K562 (cell line): ENCODE measurements around the gene BCL2L1. TPM values are rescaled to one million over a fixed set of nuclear protein-coding genes. Genes with fewer than 3 reads are reported as not detected.
A peak's percentile ranks its signal among the peaks of the same experiment; 100 is the strongest.

Experiments
- ADNP ChIP-seq: fragments of 200-800 bp; sonication (Bioruptor generic); IDR thresholded peaks from 2 replicates; pipeline ENCODE4 v1.6.1; 2016; ENCODE audit warnings: missing genetic modification characterization, missing compliant biosample characterization
- CEBPZ ChIP-seq: fragments of 150-350 bp; IDR thresholded peaks from 2 replicates; pipeline ENCODE4 v1.6.1; 2014; ENCODE audit warnings: low read depth, mild to moderate bottlenecking, low read length, borderline replicate concordance
- E2F5 ChIP-seq: sonication (generic); formaldehyde crosslinking; IDR thresholded peaks from 2 replicates; pipeline ENCODE4 v1.8.0; 2022; ENCODE audit warnings: mild to moderate bottlenecking, missing genetic modification reagents
- FOXM1 ChIP-seq, 2 experiments: fragments of 450-650 bp in 1 of 2; sonication (generic) in 1 of 2; formaldehyde crosslinking in 1 of 2; IDR thresholded peaks; 2 replicates each; pipeline versions ENCODE4 v1.6.1 to v1.9.0; 2017 to 2022; ENCODE audit warnings: low read depth in 2 of 2, mild to moderate bottlenecking in 2 of 2, missing genetic modification reagents in 1 of 2, moderate library complexity in 1 of 2
- HDGF ChIP-seq: fragments of 450-650 bp; IDR thresholded peaks from 2 replicates; pipeline ENCODE4 v1.6.1; 2016
- KAT7 ChIP-seq: sonication (generic); formaldehyde crosslinking; IDR thresholded peaks from 2 replicates; pipeline ENCODE4 v1.8.0; 2022; ENCODE audit warnings: missing genetic modification reagents, mild to moderate bottlenecking, borderline replicate concordance
- NRF1 ChIP-seq, 2 experiments: fragments of 450-650 bp; IDR thresholded peaks in 1 of 2; conservative IDR thresholded peaks in 1 of 2; 2 replicates each; pipeline ENCODE4 v1.6.1; 2014; ENCODE audit warnings: mild to moderate bottlenecking in 2 of 2
- NUFIP1 ChIP-seq: fragments of 450-650 bp; IDR thresholded peaks from 2 replicates; pipeline ENCODE4 v1.6.1; 2018; ENCODE audit not compliant: partially characterized antibody
- PATZ1 ChIP-seq: fragments of 250-450 bp; sonication (Bioruptor Pico); IDR thresholded peaks from 2 replicates; pipeline ENCODE4 v1.5.0; 2020; ENCODE audit warnings: mild to moderate bottlenecking, borderline replicate concordance
- PTBP1 ChIP-seq: fragments of 200-400 bp; formaldehyde crosslinking; IDR thresholded peaks from 2 replicates; pipeline ENCODE4 v1.6.1; 2017; ENCODE audit warnings: low read depth, low read length
- RFX5 ChIP-seq: IDR thresholded peaks from 2 replicates; pipeline ENCODE4 v1.6.1; 2011; ENCODE audit warnings: low read depth, mild to moderate bottlenecking, improper control_type of control experiment, low read length
- SAP30 ChIP-seq: fragments of 200-600 bp; sonication (generic); IDR thresholded peaks from 2 replicates; pipeline ENCODE4 v1.6.1; 2012; ENCODE audit warnings: borderline replicate concordance, low read depth, mild to moderate bottlenecking, moderate library complexity, low read length, control low read depth, inconsistent platforms; ENCODE audit not compliant: insufficient read depth, poor library complexity, severe bottlenecking
- SIN3A ChIP-seq, 2 experiments: fragments of 150-350 bp in 1 of 2; IDR thresholded peaks; 2 replicates each; pipeline ENCODE4 v1.6.1; 2011 to 2016; ENCODE audit warnings: borderline replicate concordance in 2 of 2, low read depth in 2 of 2, low read length in 2 of 2, mild to moderate bottlenecking in 2 of 2, moderate library complexity in 2 of 2; ENCODE audit not compliant: control insufficient read depth in 1 of 2
- ZNF311 ChIP-seq: fragments of 250-450 bp; sonication (Bioruptor Pico); IDR thresholded peaks from 2 replicates; pipeline ENCODE4 v1.4.0; 2020; ENCODE audit warnings: mild to moderate bottlenecking, moderate library complexity
- ZNF77 ChIP-seq: fragments of 250-450 bp; sonication (Bioruptor Pico); IDR thresholded peaks from 2 replicates; pipeline ENCODE4 v1.5.0; 2020
- polyA plus RNA-seq, 8 experiments: library from polyadenylated mRNA; depleted of rRNA in 4 of 8; stranded (reverse) in 5 of 8; unstranded in 3 of 8; fragments of >200 nt; fragmentation: Nextera tagmentation in 2 of 8; fragmentation: Illumina TruSeq in 1 of 8; extraction: Ambion mirVana in 2 of 8; extraction: Trizol in 1 of 8; gene quantifications; 2 replicates each; pipeline versions ENCODE4 v1.2.1 to v1.2.3, GENCODE V29; 2011 to 2014; ENCODE audit warnings: inconsistent platforms in 1 of 8, missing spikeins in 1 of 8
- total RNA-seq, 7 experiments: library from RNA; depleted of rRNA in 6 of 7; stranded (reverse); fragments of >200 nt in 6 of 7; fragmentation: Illumina TruSeq in 2 of 7; extraction: Trizol in 2 of 7; gene quantifications; 2 replicates each; pipeline versions ENCODE4 v1.2.1 to v1.2.3, GENCODE V29; 2011 to 2021; ENCODE audit warnings: low replicate concordance in 1 of 7
- TF ChIP-seq, protein P1 (sequence below), 2 experiments: fragments of 450-650 bp in 1 of 2; sonication (generic) in 1 of 2; formaldehyde crosslinking; conservative IDR thresholded peaks; 2 replicates each; pipeline versions ENCODE4 v1.4.0 to v1.8.1; 2020 to 2022; ENCODE audit warnings: mild to moderate bottlenecking in 1 of 2, missing genetic modification reagents in 1 of 2
- TF ChIP-seq, protein P2 (sequence below): fragments of 450-650 bp; formaldehyde crosslinking; IDR thresholded peaks from 2 replicates; pipeline ENCODE4 v1.4.0; 2020; ENCODE audit warnings: mild to moderate bottlenecking, moderate library complexity

The BCL2L1 gene
- total and polyA plus RNA-seq, 9 of the 15 experiments (the other 6 are each of a cell fraction or from before 2014, with no cell fraction given): 3.3 to 182 (median 120) TPM

GRCh38 chr20:31719644-31720485, 2.8 kb downstream of the BCL2L1 start (continued):
- TF ChIP-seq ADNP (tag) (no peak), PATZ1 (no peak), NUFIP1 (no peak), SIN3A (IDR thresholded peaks at IDR 0.05; ENCODE audit: borderline replicate concordance in 2 of 2, control insufficient read depth in 1 of 2, low read depth in 2 of 2, low read length in 2 of 2) (peak; percentile 7 to 15; a peak in 1 of 4 replicates), CEBPZ (no peak), KAT7 (no peak), ZNF311 (peak; percentile 88), SAP30 (peak; percentile 26), NRF1 (conservative IDR thresholded peaks at IDR 0.05 in 1 of 2, IDR thresholded peaks at IDR 0.05 in 1 of 2) (no peak), HDGF (no peak), RFX5 (no peak), ZNF77 (CRISPR knock-in tag) (no peak), FOXM1 (IDR thresholded peaks at IDR 0.05; ENCODE audit: low read depth) (no peak), FOXM1 (CRISPR knock-in tag; IDR thresholded peaks at IDR 0.05; ENCODE audit: low read depth) (no peak), PTBP1 (no peak), E2F5 (CRISPR knock-in tag) (no peak)
- TF ChIP-seq, protein P1, sequence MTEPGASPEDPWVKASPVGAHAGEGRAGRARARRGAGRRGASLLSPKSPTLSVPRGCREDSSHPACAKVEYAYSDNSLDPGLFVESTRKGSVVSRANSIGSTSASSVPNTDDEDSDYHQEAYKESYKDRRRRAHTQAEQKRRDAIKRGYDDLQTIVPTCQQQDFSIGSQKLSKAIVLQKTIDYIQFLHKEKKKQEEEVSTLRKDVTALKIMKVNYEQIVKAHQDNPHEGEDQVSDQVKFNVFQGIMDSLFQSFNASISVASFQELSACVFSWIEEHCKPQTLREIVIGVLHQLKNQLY (CRISPR knock-in tag; conservative IDR thresholded peaks at IDR 0.05): no peak
- TF ChIP-seq, protein P2, sequence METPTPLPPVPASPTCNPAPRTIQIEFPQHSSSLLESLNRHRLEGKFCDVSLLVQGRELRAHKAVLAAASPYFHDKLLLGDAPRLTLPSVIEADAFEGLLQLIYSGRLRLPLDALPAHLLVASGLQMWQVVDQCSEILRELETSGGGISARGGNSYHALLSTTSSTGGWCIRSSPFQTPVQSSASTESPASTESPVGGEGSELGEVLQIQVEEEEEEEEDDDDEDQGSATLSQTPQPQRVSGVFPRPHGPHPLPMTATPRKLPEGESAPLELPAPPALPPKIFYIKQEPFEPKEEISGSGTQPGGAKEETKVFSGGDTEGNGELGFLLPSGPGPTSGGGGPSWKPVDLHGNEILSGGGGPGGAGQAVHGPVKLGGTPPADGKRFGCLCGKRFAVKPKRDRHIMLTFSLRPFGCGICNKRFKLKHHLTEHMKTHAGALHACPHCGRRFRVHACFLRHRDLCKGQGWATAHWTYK (CRISPR knock-in tag): 0 out of 2 replicates have a peak, but pooled peaks have one; percentile 24
